Mucosa of rectum (tissue), 2 donors: Measurements from ENCODE around the gene MMEL1.
A peak's percentile ranks its signal among the peaks of the same experiment; 100 is the strongest.
"Not testable (repeated sequence)": the region's sequence is repeated elsewhere in the genome, so short reads cannot be mapped to it uniquely, and the experiment has no call there.

Experiments used
- H3K27ac ChIP-seq, 2 donors: one replicate each; pipeline ENCODE4 v1.7.0; 2013; ENCODE audit warnings: inconsistent platforms in 2 of 2, low read depth in 2 of 2, low read length in 2 of 2
- H3K27me3 ChIP-seq, 2 donors: one replicate each; pipeline ENCODE4 v1.7.0; 2013; ENCODE audit warnings: low read length in 2 of 2; ENCODE audit not compliant: control insufficient read depth in 2 of 2, insufficient read depth in 2 of 2
- H3K36me3 ChIP-seq, 2 donors: one replicate each; pipeline ENCODE4 v1.7.0; 2013; ENCODE audit warnings: low read length in 2 of 2; ENCODE audit not compliant: control insufficient read depth in 2 of 2, insufficient read depth in 2 of 2
- H3K4me1 ChIP-seq, 2 donors: one replicate each; pipeline ENCODE4 v1.7.0; 2013; ENCODE audit warnings: low read length in 2 of 2, mild to moderate bottlenecking in 1 of 2; ENCODE audit not compliant: control insufficient read depth in 2 of 2, insufficient read depth in 2 of 2
- H3K4me3 ChIP-seq, 2 donors: one replicate each; pipeline ENCODE4 v1.7.0; 2013; ENCODE audit warnings: low read length in 2 of 2
- H3K9ac ChIP-seq, 2 donors: one replicate each; pipeline ENCODE4 v1.7.0; 2013; ENCODE audit warnings: low read length in 2 of 2, low read depth in 1 of 2, mild to moderate bottlenecking in 1 of 2
- H3K9me3 ChIP-seq, 2 donors: one replicate each; pipeline ENCODE4 v1.7.0; 2013; ENCODE audit warnings: low read length in 2 of 2; ENCODE audit not compliant: control insufficient read depth in 2 of 2
- donor health status: healthy.
- donor health status: Normal muscosa, but diverticular disease.

MMEL1 gene

GRCh38 chr1:2652926-2653571, 20.2 kb upstream of the MMEL1 start:
- H3K9ac ChIP-seq, H3K9me3 ChIP-seq, H3K36me3 ChIP-seq, H3K4me1 ChIP-seq, H3K4me3 ChIP-seq, H3K27ac ChIP-seq: not testable (repeated sequence)
- peaks cover 7 to 15% of the 10 kb centered on the region in 2 donors for H3K27me3 ChIP-seq

DNA sequence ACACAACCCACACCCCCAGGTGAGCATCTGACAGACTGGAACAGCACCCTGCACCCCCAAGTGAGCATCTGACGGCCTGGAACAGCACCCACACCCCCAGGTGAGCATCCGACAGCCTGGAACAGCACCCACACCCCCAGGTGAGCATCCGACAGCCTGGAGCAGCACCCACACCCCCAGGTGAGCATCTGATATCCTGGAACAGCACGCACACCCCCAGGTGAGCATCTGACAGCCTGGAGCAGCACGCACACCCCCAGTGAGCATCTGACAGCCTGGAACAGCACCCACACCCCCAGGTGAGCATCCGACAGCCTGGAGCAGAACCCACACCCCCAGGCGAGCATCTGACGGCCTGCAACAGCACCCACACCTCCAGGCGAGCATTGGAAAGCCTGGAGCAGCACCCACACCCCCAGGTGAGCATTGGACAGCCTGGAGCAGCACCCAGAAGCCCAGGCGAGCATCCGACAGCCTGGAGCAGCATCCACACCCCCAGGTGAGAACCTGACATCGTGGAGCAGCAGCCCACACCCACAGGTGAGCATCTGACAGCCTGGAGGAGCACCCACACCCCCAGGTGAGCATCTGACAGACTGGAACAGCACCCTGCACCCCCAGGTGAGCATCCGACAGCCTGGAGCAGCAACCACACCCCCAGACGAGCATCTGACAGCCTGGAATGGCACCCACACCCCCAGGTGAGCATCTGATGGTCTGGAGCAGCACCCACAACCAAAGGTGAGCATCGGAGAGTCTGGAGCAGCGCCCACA, 19.5 kb upstream of the MMEL1 start:
- not testable (repeated sequence) for H3K27ac ChIP-seq, H3K9ac ChIP-seq, H3K4me3 ChIP-seq, H3K36me3 ChIP-seq, H3K4me1 ChIP-seq, H3K9me3 ChIP-seq
- peaks cover 7 to 15% of the 10 kb centered on the region in 2 donors for H3K27me3 ChIP-seq

- Histone ChIP-seq H3K36me3 (no peaks in the 10 kb centered on the region), H3K4me3 (no peak overlapping the region), H3K27ac (no peak overlapping the region), H3K4me1 (no peaks in the 10 kb centered on the region), H3K27me3 (peaks cover 7 to 15% of the 10 kb centered on the region in 2 donors), H3K9me3 (peaks cover 0 to 5% of the 10 kb centered on the region in 2 donors), H3K9ac (no peak overlapping the region)
Observed at GRCh38 chr1:2650967-2651645, 18.3 kb upstream of the MMEL1 start.

DNA sequence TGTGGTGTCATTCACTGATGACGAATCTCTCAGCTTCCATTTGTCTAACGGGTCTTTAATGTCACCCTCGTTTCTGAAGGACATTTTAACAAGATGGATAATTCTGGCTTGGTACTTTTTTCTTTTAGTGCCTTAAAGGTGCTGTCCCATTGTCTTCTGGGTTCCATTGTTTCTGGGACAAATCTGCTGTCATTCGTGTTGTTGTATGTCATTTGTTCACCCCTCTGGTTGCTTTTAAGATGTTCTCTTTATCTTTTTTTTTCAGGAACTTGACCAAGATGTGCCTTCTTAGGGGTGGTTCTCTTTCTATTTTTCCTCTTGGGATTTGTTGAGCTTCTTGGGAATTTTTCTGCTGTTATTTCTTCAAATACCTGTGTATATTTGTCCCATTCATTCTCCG, 14.0 kb upstream of the MMEL1 start:
- Histone ChIP-seq H3K36me3 (no peaks in the 10 kb centered on the region), H3K9ac (no peak overlapping the region), H3K9me3 (peaks cover 0 to 5% of the 10 kb centered on the region in 2 donors), H3K4me3 (no peak overlapping the region), H3K27me3 (peaks cover 7 to 8% of the 10 kb centered on the region in 2 donors), H3K4me1 (peaks cover 7 to 14% of the 10 kb centered on the region in 2 donors), H3K27ac (no peak overlapping the region)

GRCh38 chr1:2645776-2646175, 13.0 kb upstream of the MMEL1 start:
- peaks cover 0 to 5% of the 10 kb centered on the region in 2 donors for H3K9me3 ChIP-seq
- H3K9ac ChIP-seq: no peak overlapping the region
- H3K27ac ChIP-seq: no peak overlapping the region
- H3K4me3 ChIP-seq: no peak overlapping the region
- H3K4me1 ChIP-seq: peaks cover 8 to 15% of the 10 kb centered on the region in 2 donors
- peaks cover 3 to 5% of the 10 kb centered on the region in 2 donors for H3K27me3 ChIP-seq
- H3K36me3 ChIP-seq: no peaks in the 10 kb centered on the region

DNA sequence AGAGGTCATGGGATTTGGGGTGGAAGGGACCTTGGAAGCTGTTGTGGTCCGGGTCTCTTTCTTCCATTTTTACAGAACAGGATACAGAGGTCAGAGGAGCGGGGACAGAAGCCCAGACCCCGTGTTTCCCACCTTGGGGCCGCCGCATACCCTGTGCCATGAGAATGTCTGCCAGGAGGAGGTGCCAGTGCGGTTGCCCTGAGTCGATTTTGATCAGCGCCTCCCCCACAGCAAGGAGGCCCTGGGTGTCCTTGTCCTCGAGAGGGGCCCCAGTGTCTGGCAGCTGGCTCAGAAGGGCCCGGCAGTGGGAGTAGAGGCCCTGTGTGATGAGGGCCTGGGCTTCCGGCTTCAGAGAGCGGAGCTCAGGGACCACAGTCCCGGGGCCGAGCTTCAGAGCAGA, 12.3 kb upstream of the MMEL1 start:
- no peaks in the 10 kb centered on the region for H3K27me3 ChIP-seq
- H3K4me1 ChIP-seq: peaks cover 8 to 15% of the 10 kb centered on the region in 2 donors
- H3K36me3 ChIP-seq: no peaks in the 10 kb centered on the region
- no peak overlapping the region for H3K27ac ChIP-seq
- H3K9ac ChIP-seq: no peak overlapping the region
- H3K4me3 ChIP-seq: no peak overlapping the region
- H3K9me3 ChIP-seq: peaks cover 0 to 5% of the 10 kb centered on the region in 2 donors

DNA sequence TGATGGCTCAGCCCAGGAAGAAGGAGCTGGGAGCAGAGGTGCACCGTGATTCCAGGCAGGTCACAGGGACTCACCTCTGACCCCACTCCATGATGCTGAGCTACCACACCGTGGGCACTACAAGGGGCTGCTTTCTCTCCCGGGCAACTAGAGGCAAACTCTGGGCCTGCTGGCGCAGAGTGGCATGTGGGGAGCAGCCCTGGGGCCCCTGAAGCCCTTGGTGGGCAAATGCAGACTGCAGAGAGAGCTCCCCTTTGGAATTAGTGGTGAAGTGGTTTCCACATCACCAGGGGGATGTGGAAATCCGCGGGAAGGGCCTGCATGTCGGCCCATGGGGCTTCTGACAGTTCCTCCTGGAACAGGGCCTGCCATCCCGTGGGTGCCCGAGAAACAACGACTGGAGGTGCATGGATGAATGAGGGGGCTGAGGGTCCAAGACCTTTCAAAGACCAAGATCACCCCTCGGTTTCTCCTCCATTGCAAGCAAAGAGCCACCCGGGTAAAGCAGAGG, 11.8 kb upstream of the MMEL1 start:
- no peak overlapping the region for H3K9ac ChIP-seq

GRCh38 chr1:2644171-2644570, 11.4 kb upstream of the MMEL1 start:
- Histone ChIP-seq H3K27ac (no peak overlapping the region), H3K9ac (no peak overlapping the region), H3K4me1 (peaks cover 8 to 15% of the 10 kb centered on the region in 2 donors), H3K36me3 (no peaks in the 10 kb centered on the region), H3K27me3 (no peaks in the 10 kb centered on the region), H3K4me3 (no peak overlapping the region), H3K9me3 (peaks cover 0 to 5% of the 10 kb centered on the region in 2 donors)

More for the DNA sequence above, 11.8 kb upstream of the MMEL1 start:
- Histone ChIP-seq H3K27ac (no peak overlapping the region), H3K4me1 (peaks cover 8 to 15% of the 10 kb centered on the region in 2 donors), H3K27me3 (no peaks in the 10 kb centered on the region), H3K36me3 (no peaks in the 10 kb centered on the region), H3K4me3 (no peak overlapping the region), H3K9me3 (peaks cover 0 to 5% of the 10 kb centered on the region in 2 donors)

GRCh38 chr1:2643414-2644077, 10.7 kb upstream of the MMEL1 start:
- Histone ChIP-seq H3K27ac (peak overlapping the region in 1 of 2 donors; percentile 86), H3K4me1 (peaks cover 8 to 15% of the 10 kb centered on the region in 2 donors), H3K4me3 (peak overlapping the region; percentile 75 to 76), H3K36me3 (no peaks in the 10 kb centered on the region), H3K9me3 (peaks cover 0 to 3% of the 10 kb centered on the region in 2 donors), H3K9ac (peak overlapping the region in 1 of 2 donors; percentile 76), H3K27me3 (peaks cover 0 to 2% of the 10 kb centered on the region in 2 donors)
